Neural cell (in vitro differentiated cells): ENCODE measurements around the gene SLC6A6. TPM values are rescaled to one million over a fixed set of nuclear protein-coding genes. Genes with fewer than 3 reads are reported as not detected.

Source experiments
- H2AFZ ChIP-seq: fragments of 200-600, 300-800 bp; sonication (generic), shearing (Covaris generic); 2 replicates; pipeline ENCODE4 v1.6.0; 2014; ENCODE audit warnings: low read depth, mild to moderate bottlenecking, antibody characterized with exemption, low read length, moderate library complexity
- H3F3A ChIP-seq: fragments of 200-600 bp; shearing (Covaris generic); 2 replicates; pipeline ENCODE4 v1.6.1; 2016; ENCODE audit warnings: mild to moderate bottlenecking, moderate library complexity, mixed read lengths, antibody characterized with exemption, low read length; ENCODE audit not compliant: insufficient read depth, poor library complexity, severe bottlenecking
- H3K27ac ChIP-seq: fragments of 200-600, 300-800 bp; sonication (generic), shearing (Covaris generic); 2 replicates; pipeline ENCODE4 v1.5.1; 2014; ENCODE audit warnings: mild to moderate bottlenecking, low read length, moderate library complexity
- H3K27me3 ChIP-seq: fragments of 300-800, 200-600 bp; sonication (generic), shearing (Covaris generic); 2 replicates; pipeline ENCODE4 v1.6.0; 2014; ENCODE audit warnings: mild to moderate bottlenecking, low read depth, low read length, moderate library complexity; ENCODE audit not compliant: insufficient read depth
- H3K36me3 ChIP-seq: fragments of 300-800, 200-600 bp; sonication (generic), shearing (Covaris generic); 2 replicates; pipeline ENCODE4 v1.5.1; 2014; ENCODE audit warnings: mild to moderate bottlenecking, antibody characterized with exemption, low read length, moderate library complexity; ENCODE audit not compliant: insufficient read depth
- H3K4me2 ChIP-seq: fragments of 300-800, 200-600 bp; sonication (generic), shearing (Covaris generic); 2 replicates; pipeline ENCODE4 v1.6.0; 2014; ENCODE audit warnings: mild to moderate bottlenecking, low read length
- H3K4me3 ChIP-seq: fragments of 300-800, 200-600 bp; sonication (generic), shearing (Covaris generic); 2 replicates; pipeline ENCODE4 v1.5.1; 2014; ENCODE audit warnings: mild to moderate bottlenecking, low read length, moderate library complexity
- H3K79me2 ChIP-seq: fragments of 200-600 bp; shearing (Covaris generic); replicated peaks from 2 replicates; pipeline ENCODE4 v1.6.0; 2014; ENCODE audit warnings: mild to moderate bottlenecking, low read length, moderate library complexity; ENCODE audit not compliant: insufficient read depth
- H3K9ac ChIP-seq: fragments of 300-800, 200-600 bp; sonication (generic), shearing (Covaris generic); 2 replicates; pipeline ENCODE4 v1.6.1; 2016; ENCODE audit warnings: mild to moderate bottlenecking, low read length, mixed read lengths
- H3K9me2 ChIP-seq: fragments of 200-600 bp; shearing (Covaris generic); 2 replicates; pipeline ENCODE4 v1.6.1; 2016; ENCODE audit warnings: mild to moderate bottlenecking, low read length, mixed read lengths; ENCODE audit not compliant: insufficient read depth
- H3K9me3 ChIP-seq: fragments of 200-600, 300-800 bp; sonication (generic), shearing (Covaris generic); 2 replicates; pipeline ENCODE4 v1.6.1; 2016; ENCODE audit warnings: mild to moderate bottlenecking, mixed run types, low read length, moderate library complexity, mixed read lengths
- H4K20me1 ChIP-seq: fragments of 200-600 bp; shearing (Covaris generic); 2 replicates; pipeline ENCODE4 v1.6.1; 2016; ENCODE audit warnings: mild to moderate bottlenecking, mixed run types; ENCODE audit not compliant: insufficient read depth
- EP300 ChIP-seq: fragments of 450-650 bp; conservative IDR thresholded peaks from 2 replicates; pipeline ENCODE4 v1.6.1; 2014; ENCODE audit warnings: antibody characterized with exemption, mild to moderate bottlenecking, moderate library complexity; ENCODE audit not compliant: poor library complexity, severe bottlenecking
- EZH2 ChIP-seq: fragments of 200-600, 300-800 bp; shearing (Covaris generic), sonication (generic); IDR thresholded peaks from 2 replicates; pipeline ENCODE4 v1.6.1; 2014; ENCODE audit warnings: antibody characterized with exemption, low read length, borderline replicate concordance, mild to moderate bottlenecking; ENCODE audit not compliant: insufficient read depth, poor library complexity, severe bottlenecking
- MXI1 ChIP-seq: fragments of 450-650 bp; conservative IDR thresholded peaks from 2 replicates; pipeline ENCODE4 v1.6.1; 2014; ENCODE audit warnings: antibody characterized with exemption, mild to moderate bottlenecking; ENCODE audit not compliant: poor library complexity, severe bottlenecking
- POLR2AphosphoS5 ChIP-seq: IDR thresholded peaks from 2 replicates; pipeline ENCODE4 v1.6.1; 2012
- RAD21 ChIP-seq: fragments of 450-650 bp; conservative IDR thresholded peaks from 2 replicates; pipeline ENCODE4 v1.6.1; 2014; ENCODE audit warnings: antibody characterized with exemption, mild to moderate bottlenecking, moderate library complexity
- SMC3 ChIP-seq: fragments of 450-650 bp; conservative IDR thresholded peaks from 2 replicates; pipeline ENCODE4 v1.6.1; 2014; ENCODE audit warnings: antibody characterized with exemption, mild to moderate bottlenecking, moderate library complexity; ENCODE audit not compliant: poor library complexity
- TAF1 ChIP-seq: IDR thresholded peaks from 2 replicates; pipeline ENCODE4 v1.6.1; 2012; ENCODE audit warnings: low read depth
- polyA plus RNA-seq: library from polyadenylated mRNA; depleted of rRNA; stranded (reverse); fragments of >200 nt; gene quantifications from 2 replicates; pipeline ENCODE4 v1.2.3, GENCODE V29; 2014
- TF ChIP-seq, protein P1 (sequence below): IDR thresholded peaks from 2 replicates; pipeline ENCODE4 v1.6.1; 2012; ENCODE audit warnings: borderline replicate concordance
- TF ChIP-seq, protein P2 (sequence below): fragments of 450-650 bp; IDR thresholded peaks from 2 replicates; pipeline ENCODE4 v1.5.1; 2014; ENCODE audit warnings: antibody characterized with exemption, mild to moderate bottlenecking, moderate library complexity; ENCODE audit not compliant: poor library complexity, severe bottlenecking

Gene SLC6A6
- polyA plus RNA-seq, 1 donor from 2014 or later: 15.9 TPM

DNA sequence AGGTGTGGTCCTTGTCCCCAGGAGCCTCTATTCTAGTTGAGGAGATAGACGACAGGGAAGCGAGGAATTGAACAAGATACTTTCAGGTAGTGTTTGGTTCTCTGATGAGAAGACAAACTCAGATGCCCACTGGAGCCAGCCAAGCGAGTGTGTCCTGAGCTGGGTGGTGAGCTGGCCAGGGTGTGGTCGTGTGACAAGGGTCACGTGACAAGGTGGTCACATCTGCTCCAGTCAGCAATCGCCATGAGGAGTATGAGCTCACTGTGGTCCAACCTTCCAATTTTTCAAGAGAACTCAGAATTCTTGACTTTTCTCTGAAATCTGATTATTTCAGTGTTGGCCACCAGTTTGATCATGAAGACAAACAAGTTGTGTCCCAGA is 39.5 kb downstream of the SLC6A6 start:
- Histone ChIP-seq H3K27me3 (no peaks in the 10 kb centered on the region), H3K4me2 (no peak overlapping the region), H3K79me2 (no peaks in the 10 kb centered on the region), H3K36me3 (no peaks in the 10 kb centered on the region), H3F3A (no peaks in the 10 kb centered on the region), H2AFZ (no peak overlapping the region), H3K4me3 (no peak overlapping the region), H3K27ac (no peak overlapping the region), H3K9me3 (no peaks in the 10 kb centered on the region), H4K20me1 (no peaks in the 10 kb centered on the region), H3K9ac (no peak overlapping the region), H3K9me2 (no peaks in the 10 kb centered on the region)
- TF ChIP-seq EP300 (no peak), RAD21 (no peak), SMC3 (no peak), EZH2 (no peak), TAF1 (no peak), MXI1 (no peak), POLR2AphosphoS5 (no peak)
- TF ChIP-seq, protein P1, sequence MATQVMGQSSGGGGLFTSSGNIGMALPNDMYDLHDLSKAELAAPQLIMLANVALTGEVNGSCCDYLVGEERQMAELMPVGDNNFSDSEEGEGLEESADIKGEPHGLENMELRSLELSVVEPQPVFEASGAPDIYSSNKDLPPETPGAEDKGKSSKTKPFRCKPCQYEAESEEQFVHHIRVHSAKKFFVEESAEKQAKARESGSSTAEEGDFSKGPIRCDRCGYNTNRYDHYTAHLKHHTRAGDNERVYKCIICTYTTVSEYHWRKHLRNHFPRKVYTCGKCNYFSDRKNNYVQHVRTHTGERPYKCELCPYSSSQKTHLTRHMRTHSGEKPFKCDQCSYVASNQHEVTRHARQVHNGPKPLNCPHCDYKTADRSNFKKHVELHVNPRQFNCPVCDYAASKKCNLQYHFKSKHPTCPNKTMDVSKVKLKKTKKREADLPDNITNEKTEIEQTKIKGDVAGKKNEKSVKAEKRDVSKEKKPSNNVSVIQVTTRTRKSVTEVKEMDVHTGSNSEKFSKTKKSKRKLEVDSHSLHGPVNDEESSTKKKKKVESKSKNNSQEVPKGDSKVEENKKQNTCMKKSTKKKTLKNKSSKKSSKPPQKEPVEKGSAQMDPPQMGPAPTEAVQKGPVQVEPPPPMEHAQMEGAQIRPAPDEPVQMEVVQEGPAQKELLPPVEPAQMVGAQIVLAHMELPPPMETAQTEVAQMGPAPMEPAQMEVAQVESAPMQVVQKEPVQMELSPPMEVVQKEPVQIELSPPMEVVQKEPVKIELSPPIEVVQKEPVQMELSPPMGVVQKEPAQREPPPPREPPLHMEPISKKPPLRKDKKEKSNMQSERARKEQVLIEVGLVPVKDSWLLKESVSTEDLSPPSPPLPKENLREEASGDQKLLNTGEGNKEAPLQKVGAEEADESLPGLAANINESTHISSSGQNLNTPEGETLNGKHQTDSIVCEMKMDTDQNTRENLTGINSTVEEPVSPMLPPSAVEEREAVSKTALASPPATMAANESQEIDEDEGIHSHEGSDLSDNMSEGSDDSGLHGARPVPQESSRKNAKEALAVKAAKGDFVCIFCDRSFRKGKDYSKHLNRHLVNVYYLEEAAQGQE: no peak
- TF ChIP-seq, protein P2, sequence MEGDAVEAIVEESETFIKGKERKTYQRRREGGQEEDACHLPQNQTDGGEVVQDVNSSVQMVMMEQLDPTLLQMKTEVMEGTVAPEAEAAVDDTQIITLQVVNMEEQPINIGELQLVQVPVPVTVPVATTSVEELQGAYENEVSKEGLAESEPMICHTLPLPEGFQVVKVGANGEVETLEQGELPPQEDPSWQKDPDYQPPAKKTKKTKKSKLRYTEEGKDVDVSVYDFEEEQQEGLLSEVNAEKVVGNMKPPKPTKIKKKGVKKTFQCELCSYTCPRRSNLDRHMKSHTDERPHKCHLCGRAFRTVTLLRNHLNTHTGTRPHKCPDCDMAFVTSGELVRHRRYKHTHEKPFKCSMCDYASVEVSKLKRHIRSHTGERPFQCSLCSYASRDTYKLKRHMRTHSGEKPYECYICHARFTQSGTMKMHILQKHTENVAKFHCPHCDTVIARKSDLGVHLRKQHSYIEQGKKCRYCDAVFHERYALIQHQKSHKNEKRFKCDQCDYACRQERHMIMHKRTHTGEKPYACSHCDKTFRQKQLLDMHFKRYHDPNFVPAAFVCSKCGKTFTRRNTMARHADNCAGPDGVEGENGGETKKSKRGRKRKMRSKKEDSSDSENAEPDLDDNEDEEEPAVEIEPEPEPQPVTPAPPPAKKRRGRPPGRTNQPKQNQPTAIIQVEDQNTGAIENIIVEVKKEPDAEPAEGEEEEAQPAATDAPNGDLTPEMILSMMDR: no peak

- TF ChIP-seq, protein P1: no peak
- TF ChIP-seq EP300 (no peak), POLR2AphosphoS5 (no peak), MXI1 (no peak), SMC3 (no peak), EZH2 (no peak), TAF1 (no peak), RAD21 (no peak)
- TF ChIP-seq, protein P2: no peak
- Histone ChIP-seq H3F3A (no peaks in the 10 kb centered on the region), H3K4me2 (no peak overlapping the region), H3K27me3 (no peaks in the 10 kb centered on the region), H4K20me1 (no peaks in the 10 kb centered on the region), H3K27ac (no peak overlapping the region), H3K4me3 (no peak overlapping the region), H3K36me3 (peaks cover 9% of the 10 kb centered on the region), H3K9me2 (no peaks in the 10 kb centered on the region), H3K9me3 (no peaks in the 10 kb centered on the region), H3K79me2 (no peaks in the 10 kb centered on the region), H3K9ac (no peak overlapping the region), H2AFZ (no peak overlapping the region)
Measured at GRCh38 chr3:14444380-14444779, 42.0 kb downstream of the SLC6A6 start.
